HG02571 (cell line): ENCODE measurements around the gene LENEP.
A peak's percentile ranks its signal among the peaks of the same experiment; 100 is the strongest.

Experiments used
- ATAC-seq: cut with Tn5 transposase; IDR thresholded peaks from one replicate; pipeline ENCODE4 v1.9.1; 2021; ENCODE audit warnings: mild to moderate bottlenecking, moderate library complexity; ENCODE audit not compliant: unreplicated experiment

Gene LENEP

GRCh38 chr1:154998818-154999570, 5.6 kb downstream of the LENEP start:
- no peak for ATAC-seq

- ATAC-seq = no peak
Measured at GRCh38 chr1:154999571-155000410, 6.4 kb downstream of the LENEP start.

DNA sequence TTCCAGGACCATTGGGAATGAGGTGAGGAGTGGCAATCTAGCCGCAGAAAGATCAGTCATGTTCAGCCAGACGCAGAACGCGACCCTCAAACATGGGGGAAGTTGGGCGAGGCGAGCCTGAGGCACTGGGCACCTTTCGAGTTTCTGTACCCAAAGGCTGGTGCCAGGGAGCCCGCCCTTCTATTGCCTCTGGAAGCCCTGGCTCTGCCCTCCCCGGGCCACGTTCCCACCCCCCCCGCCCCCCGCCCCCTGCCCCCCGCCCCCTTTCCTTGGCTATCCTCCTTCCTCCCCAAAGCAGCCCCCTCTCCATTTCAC, 7.0 kb downstream of the LENEP start:
- ATAC-seq = no peak

GRCh38 chr1:155000726-155001424, 7.5 kb downstream of the LENEP start:
- ATAC-seq = peak; percentile 35

GRCh38 chr1:155001425-155001674, 8.0 kb downstream of the LENEP start:
- no peak for ATAC-seq

DNA sequence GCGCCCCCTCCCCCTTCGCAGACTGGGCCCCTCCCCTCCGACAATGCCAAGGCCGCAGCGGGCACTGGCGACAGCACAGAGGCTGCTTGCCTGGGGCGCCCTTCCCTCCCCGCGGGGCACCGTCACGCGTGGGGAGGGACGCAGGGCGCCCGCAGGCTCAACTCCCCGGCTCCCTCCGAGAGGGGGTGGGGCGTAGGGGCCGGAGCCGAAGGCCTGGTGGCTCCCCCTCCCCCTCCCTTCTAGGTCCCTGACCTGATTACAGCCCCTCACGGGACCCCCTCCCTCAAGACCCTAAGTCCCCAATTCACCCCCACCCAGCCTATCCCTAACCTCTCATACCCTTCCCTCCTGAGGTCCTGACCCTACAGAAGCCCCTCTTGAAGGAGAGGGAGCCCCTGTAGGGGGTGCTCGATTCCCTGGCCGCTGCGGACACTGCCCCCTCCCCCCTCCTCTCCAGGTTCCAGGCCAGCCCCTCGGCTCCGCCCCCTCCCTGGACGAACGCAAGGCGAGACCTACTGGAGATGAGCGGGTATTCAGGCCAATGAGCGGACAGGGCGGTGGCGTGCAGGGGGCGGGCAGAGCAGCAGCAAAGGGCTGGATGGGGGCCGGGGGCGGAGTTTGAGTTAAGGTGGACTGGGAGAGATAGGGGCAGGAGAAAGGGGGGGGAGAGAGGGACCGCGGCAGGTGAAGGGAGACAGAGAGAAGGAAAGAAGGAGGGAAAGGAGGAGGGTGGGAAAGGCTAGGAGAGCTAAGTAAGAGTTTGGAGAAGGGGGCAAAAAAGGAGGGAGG, 8.5 kb downstream of the LENEP start:
- peak; percentile 45 for ATAC-seq

GRCh38 chr1:155002464-155003226, 9.3 kb downstream of the LENEP start, which contains the start of gene ZBTB7B:
Gene ZBTB7B, plus strand, starts transcription at chr1:155002802. Its CDS starts 11,859 bp downstream, at chr1:155014661.
- ATAC-seq = peak; percentile 4

DNA sequence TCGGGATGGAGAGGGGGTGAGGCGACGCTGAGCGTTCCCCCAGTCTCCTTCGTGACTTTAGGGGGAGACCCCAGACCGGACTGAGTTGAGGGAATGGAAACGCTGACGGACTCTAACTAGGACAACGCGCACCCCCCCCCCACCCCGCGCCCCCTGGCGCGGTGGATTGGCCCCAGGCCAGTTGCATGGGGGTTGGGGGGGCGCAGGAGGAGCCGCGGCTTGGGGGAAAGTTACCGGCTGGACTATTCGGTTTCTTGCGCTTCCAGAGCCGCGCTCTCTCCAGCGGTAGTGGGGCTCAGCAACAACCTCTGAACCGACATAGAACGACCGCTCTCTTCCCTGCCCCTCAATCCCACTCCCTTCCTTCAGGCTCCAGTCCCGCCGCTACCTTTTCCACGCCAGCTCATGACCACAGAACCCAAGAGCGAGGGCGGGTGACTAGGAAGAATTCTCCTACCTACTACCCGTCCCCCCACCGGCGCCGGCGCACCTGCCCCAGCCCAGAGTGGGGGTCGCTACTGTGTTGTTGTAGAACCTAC, 9.9 kb downstream of the LENEP start:
- no peak for ATAC-seq

DNA sequence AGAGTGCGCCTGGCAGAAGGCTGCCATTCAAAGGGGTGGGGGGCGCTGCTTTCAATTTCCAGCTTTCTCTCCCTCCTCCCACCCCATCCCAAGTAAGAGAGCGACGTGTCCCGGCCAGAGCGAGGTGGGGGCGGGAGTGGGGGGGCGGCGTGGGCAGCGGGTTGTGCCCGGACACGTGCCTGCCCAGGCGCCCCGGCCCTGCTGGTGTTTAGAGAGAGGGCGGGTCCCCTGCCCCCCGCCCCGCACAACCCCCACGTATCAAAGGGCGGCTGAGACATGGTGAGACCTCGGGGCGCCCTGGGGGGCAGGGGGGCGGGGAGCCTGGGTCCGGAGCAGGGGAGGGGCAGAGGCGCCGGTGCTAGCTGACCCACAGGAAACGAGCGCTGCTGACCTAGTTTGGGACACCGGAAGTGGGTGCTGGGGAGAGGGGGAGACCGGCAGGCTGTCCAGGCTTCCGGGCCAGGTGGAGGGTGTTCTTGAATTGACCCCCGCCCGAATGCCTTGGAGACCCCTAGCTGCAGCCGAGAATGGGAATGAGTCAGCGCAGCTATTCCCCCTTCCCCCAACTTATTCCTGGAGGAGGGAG, 10.5 kb downstream of the LENEP start:
- no peak for ATAC-seq

DNA sequence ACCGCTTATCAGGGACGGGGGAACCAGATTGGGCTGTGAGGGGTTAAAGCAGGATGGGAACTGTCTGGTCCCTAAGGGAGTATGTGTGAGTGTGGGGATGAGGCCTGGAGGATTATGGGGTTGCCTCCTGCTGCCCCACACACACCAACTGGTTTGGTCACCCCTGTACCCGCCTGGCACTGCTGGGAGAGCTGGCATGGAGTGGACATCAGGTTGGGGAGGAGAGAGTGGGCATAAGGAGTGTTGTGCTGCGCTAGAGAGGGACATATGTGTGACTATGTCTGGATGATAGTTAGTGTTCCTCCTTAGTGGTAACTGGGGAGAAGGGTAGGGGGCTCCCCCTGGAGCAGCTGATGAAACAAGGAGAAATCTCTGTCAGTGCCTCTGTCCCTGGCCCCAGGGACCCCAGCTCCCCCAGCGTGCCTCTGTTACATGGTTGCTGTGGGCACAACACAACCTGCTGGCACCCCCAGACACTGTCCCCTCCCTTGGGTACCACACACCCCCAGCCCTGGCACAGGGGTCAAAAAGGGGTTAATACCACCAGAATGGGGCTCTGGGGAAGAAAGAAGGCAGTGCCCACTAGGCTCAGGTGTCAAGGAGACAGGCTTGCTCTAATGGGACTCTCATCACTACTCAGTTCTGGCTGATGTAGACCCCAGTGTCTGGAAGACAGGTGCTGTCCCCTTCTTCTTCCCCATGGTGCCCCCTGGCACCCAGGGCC, 11.1 kb downstream of the LENEP start:
- no peak for ATAC-seq

GRCh38 chr1:155005076-155006011, 12.0 kb downstream of the LENEP start:
- ATAC-seq = no peak

GRCh38 chr1:155006601-155007101, 13.3 kb downstream of the LENEP start:
- no peak for ATAC-seq

DNA sequence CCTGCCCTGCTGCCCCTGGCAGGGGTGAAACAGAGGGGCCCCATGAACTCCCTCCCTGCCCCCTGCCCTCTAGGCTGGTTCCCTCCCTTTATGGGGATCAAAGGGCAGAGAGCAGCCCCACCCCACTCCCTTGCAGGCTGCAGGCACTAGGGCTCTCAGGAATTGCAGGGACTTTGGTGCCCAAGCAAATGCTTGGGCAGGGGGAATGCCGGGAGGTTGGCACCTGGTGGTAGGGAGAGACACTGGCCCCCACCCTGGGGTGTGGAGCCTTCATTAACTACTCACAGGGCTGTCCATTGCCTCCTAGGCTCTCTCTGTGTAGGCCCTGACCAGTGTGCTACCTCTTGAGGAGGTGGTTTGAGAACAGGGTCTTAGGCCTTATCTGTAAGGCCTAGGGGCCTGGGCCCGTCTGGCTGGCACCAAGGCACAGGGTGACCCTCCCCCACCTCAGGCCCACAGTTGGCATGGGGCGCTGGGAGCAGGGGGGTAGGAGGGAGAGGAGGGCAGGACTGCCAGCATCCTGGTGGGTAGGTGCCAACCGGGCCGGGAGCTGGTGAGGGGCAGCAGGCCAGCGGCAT, 14.0 kb downstream of the LENEP start:
- no peak for ATAC-seq

- no peak for ATAC-seq
Measured at GRCh38 chr1:155008015-155008941, 14.9 kb downstream of the LENEP start.

DNA sequence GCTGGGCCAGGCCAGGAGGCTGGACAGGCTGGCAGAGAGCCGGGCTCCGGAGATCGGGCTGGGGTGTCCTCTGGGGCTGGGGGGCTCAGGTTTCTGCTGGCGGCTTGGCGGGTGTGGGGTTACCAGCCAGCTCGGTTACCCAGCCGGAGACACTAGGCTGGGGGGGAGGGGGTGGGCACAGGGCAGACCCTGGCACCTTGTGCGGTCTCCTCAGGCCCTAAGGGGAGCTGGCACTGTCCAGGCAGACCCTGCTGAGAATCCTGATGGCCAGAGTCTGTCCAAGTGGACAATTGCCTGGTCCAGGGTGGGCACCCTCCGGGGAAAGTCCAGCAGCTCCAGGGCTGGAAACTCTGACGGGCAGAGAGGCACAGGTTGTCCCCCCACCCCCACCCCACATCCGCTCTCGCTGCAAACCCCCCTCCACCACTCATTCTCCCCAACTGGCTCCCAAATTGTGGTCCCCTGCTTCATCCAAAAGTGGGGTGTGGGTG, 15.9 kb downstream of the LENEP start:
- no peak for ATAC-seq

DNA sequence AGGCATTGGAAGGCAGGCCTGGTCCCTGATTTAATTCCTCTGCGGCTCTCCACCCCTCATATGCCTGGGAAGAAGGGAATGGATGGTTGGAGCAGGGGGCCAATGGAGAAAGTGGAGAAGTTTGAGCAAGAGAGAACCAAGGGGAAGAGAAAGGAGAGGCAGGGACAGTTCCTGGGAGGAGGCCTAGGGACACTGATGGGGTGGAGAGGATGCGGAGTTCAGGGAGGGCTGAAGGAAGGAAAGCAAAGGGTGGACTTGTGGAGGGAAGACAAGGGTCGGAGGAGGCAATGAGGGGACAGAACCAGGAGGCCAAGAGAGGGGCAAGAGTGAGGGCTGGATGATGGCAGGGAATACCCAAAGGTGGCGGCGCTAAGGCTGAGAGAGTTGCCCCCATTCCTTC, 16.4 kb downstream of the LENEP start:
- ATAC-seq = no peak
